ENCODE results near the gene ZNF507.
"Not testable (repeated sequence)": the region's sequence is repeated elsewhere in the genome, so short reads cannot be mapped to it uniquely, and the experiment has no call there.

DNA sequence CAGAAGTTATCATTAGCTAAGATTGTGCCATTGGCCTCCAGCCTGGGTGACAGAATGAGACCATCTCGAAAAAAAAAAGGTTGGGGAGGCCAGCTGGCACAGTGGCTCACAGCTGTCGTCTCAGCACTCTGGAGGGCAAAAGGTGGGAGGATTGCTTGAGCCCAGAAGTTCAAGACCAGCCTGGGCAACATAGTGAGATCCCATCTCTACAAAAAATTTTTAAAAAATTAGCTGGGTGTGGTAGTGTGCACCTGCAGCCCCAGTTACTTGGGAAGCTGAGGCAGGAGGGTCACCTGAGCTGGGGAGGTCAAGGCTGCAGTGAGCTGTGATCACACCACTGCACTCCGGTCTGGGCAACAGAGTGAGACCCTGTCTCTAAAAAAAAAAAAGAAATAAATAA, 78.5 kb downstream of the ZNF507 start:
- TF ChIP-seq, protein P1, sequence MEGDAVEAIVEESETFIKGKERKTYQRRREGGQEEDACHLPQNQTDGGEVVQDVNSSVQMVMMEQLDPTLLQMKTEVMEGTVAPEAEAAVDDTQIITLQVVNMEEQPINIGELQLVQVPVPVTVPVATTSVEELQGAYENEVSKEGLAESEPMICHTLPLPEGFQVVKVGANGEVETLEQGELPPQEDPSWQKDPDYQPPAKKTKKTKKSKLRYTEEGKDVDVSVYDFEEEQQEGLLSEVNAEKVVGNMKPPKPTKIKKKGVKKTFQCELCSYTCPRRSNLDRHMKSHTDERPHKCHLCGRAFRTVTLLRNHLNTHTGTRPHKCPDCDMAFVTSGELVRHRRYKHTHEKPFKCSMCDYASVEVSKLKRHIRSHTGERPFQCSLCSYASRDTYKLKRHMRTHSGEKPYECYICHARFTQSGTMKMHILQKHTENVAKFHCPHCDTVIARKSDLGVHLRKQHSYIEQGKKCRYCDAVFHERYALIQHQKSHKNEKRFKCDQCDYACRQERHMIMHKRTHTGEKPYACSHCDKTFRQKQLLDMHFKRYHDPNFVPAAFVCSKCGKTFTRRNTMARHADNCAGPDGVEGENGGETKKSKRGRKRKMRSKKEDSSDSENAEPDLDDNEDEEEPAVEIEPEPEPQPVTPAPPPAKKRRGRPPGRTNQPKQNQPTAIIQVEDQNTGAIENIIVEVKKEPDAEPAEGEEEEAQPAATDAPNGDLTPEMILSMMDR (IDR thresholded peaks at IDR 0.05), result not testable (repeated sequence)
- TF ChIP-seq POLR2A (IDR thresholded peaks at IDR 0.05), result not testable (repeated sequence)

Measured in testis (tissue), 2 donors.